Measurements from ENCODE around the gene LMO3.
"Not testable (repeated sequence)": the region's sequence is repeated elsewhere in the genome, so short reads cannot be mapped to it uniquely, and the experiment has no call there.

Gene LMO3

GRCh38 chr12:16537652-16538051 is 68.3 kb downstream of the LMO3 start:
- not testable (repeated sequence) for DNase-seq

- no peak for DNase-seq
Measured at GRCh38 chr12:16531621-16532020, 74.3 kb downstream of the LMO3 start.

GRCh38 chr12:16530268-16530850 is 75.6 kb downstream of the LMO3 start:
- no peak for DNase-seq

GRCh38 chr12:16526693-16527092 is 79.3 kb downstream of the LMO3 start:
- DNase-seq, result no peak

- DNase-seq, result no peak
Measured at GRCh38 chr12:16524378-16524777, 81.6 kb downstream of the LMO3 start.

GRCh38 chr12:16523951-16524331 is 82.0 kb downstream of the LMO3 start:
- no peak for DNase-seq

- DNase-seq, result no peak
Measured at GRCh38 chr12:16523284-16523950, 82.5 kb downstream of the LMO3 start.

- DNase-seq, result no peak
Measured at GRCh38 chr12:16520328-16520727, 85.6 kb downstream of the LMO3 start.

- no peak for DNase-seq
Measured at GRCh38 chr12:16515666-16516065, 90.3 kb downstream of the LMO3 start.

GRCh38 chr12:16513231-16513630 is 92.7 kb downstream of the LMO3 start:
- no peak for DNase-seq

GRCh38 chr12:16509411-16509810 is 96.6 kb downstream of the LMO3 start:
- DNase-seq, result no peak

- DNase-seq, result no peak
Measured at GRCh38 chr12:16506394-16506793, 99.6 kb downstream of the LMO3 start.

GRCh38 chr12:16504200-16504599 is 101.8 kb downstream of the LMO3 start:
- DNase-seq, result no peak

GRCh38 chr12:16499611-16500010 is 106.4 kb downstream of the LMO3 start:
- DNase-seq, result no peak
